CD8-positive, alpha-beta memory T cell (primary cell): ENCODE results near the gene COL4A6. TPM values are rescaled to one million over a fixed set of nuclear protein-coding genes. Genes with fewer than 3 reads are reported as not detected.

Experiments used
- CTCF ChIA-PET: fragments of 350-600 bp; sonication (Branson Sonifier 250); formaldehyde crosslinking; loops from one replicate; lab custom pipeline; 2021; ENCODE audit warnings: antibody characterized with exemption; lab: Charles Lee
- POLR2A ChIA-PET: fragments of 350-600 bp; sonication (Branson Sonifier 250); formaldehyde crosslinking; loops from one replicate; lab custom pipeline; 2021; ENCODE audit warnings: antibody characterized with exemption; lab: Charles Lee
- DNase-seq, 5 donors: peaks; one replicate each; pipeline versions ENCODE4 v3.0.0 to v3.0.0-alpha.2; 2020 to 2022; ENCODE audit warnings: mixed read lengths in 1 of 5
- H3K27ac ChIP-seq: one replicate; pipeline ENCODE4 v1.7.0; 2013; ENCODE audit warnings: low read depth, mild to moderate bottlenecking, low read length, moderate library complexity
- H3K27me3 ChIP-seq: 2 replicates; pipeline ENCODE4 v1.7.0; 2013; ENCODE audit warnings: low read length, mild to moderate bottlenecking; ENCODE audit not compliant: insufficient read depth, poor library complexity, severe bottlenecking
- H3K36me3 ChIP-seq: 2 replicates; pipeline ENCODE4 v1.7.0; 2013; ENCODE audit warnings: mild to moderate bottlenecking, low read length, moderate library complexity; ENCODE audit not compliant: insufficient read depth
- H3K4me1 ChIP-seq: 2 replicates; pipeline ENCODE4 v1.7.0; 2013; ENCODE audit warnings: mild to moderate bottlenecking, low read length, moderate library complexity; ENCODE audit not compliant: insufficient read depth
- H3K4me3 ChIP-seq: 2 replicates; pipeline ENCODE4 v1.7.0; 2013; ENCODE audit warnings: mild to moderate bottlenecking, low read length
- H3K9me3 ChIP-seq: 2 replicates; pipeline ENCODE4 v1.7.0; 2013; ENCODE audit warnings: mild to moderate bottlenecking, low read length
- H3K27ac Mint-ChIP-seq, 8 donors: one replicate each; pipeline ENCODE4 v1.8.0; 2020 to 2021; ENCODE audit warnings: mixed read lengths in 8 of 8, mild to moderate bottlenecking in 6 of 8, inconsistent platforms in 3 of 8, moderate library complexity in 3 of 8
- H3K27me3 Mint-ChIP-seq, 2 donors: one replicate each; pipeline ENCODE4 v1.8.0; 2020 to 2021; ENCODE audit warnings: mixed read lengths in 2 of 2, mild to moderate bottlenecking in 1 of 2, moderate library complexity in 1 of 2
- H3K36me3 Mint-ChIP-seq, 3 donors: one replicate each; pipeline ENCODE4 v1.8.0; 2020 to 2021; ENCODE audit warnings: mixed read lengths in 3 of 3, inconsistent platforms in 1 of 3, mild to moderate bottlenecking in 1 of 3
- H3K4me1 Mint-ChIP-seq, 3 donors: one replicate each; pipeline ENCODE4 v1.8.0; 2020 to 2021; ENCODE audit warnings: mixed read lengths in 3 of 3, inconsistent platforms in 1 of 3, mild to moderate bottlenecking in 1 of 3
- H3K4me3 Mint-ChIP-seq, 7 donors: one replicate each; pipeline ENCODE4 v1.8.0; 2020 to 2021; ENCODE audit warnings: mixed read lengths in 7 of 7, mild to moderate bottlenecking in 6 of 7, moderate library complexity in 4 of 7, inconsistent platforms in 2 of 7
- H3K9me3 Mint-ChIP-seq, 5 donors: one replicate each; pipeline ENCODE4 v1.8.0; 2020 to 2022; ENCODE audit warnings: mixed read lengths in 5 of 5, mild to moderate bottlenecking in 3 of 5, moderate library complexity in 2 of 5, inconsistent platforms in 1 of 5
- polyA plus RNA-seq: library from polyadenylated mRNA; unstranded; fragments of 300-500 nt; fragmentation: Illumina TruSeq; gene quantifications from one replicate; pipeline ENCODE4 v1.2.3, GENCODE V29; 2021
- total RNA-seq, 2 experiments: library from RNA; stranded (reverse); gene quantifications; one replicate each; pipeline ENCODE4 v1.2.3, GENCODE V29; 2021

COL4A6 gene
- total and polyA plus RNA-seq, 3 experiments from 2014 or later, result not detected

GRCh38 chrX:108254636-108255035, 183.6 kb downstream of the COL4A6 start:
- Mint-ChIP-seq H3K36me3 (no peaks in the 10 kb centered on the region), H3K4me3 (no peak overlapping the region), H3K27me3 (peaks cover 18 to 20% of the 10 kb centered on the region in 2 donors), H3K4me1 (no peaks in the 10 kb centered on the region), H3K9me3 (no peaks in the 10 kb centered on the region), H3K27ac (no peak overlapping the region)
- CTCF ChIA-PET, result no interaction called here
- Histone ChIP-seq H3K27ac (no peak overlapping the region), H3K9me3 (no peaks in the 10 kb centered on the region), H3K36me3 (no peaks in the 10 kb centered on the region), H3K4me3 (no peak overlapping the region), H3K27me3 (no peaks in the 10 kb centered on the region), H3K4me1 (no peaks in the 10 kb centered on the region)
- POLR2A ChIA-PET, result no interaction called here
- DNase-seq, result no peak

- H3K27ac Mint-ChIP-seq, result no peak overlapping the region
Observed at GRCh38 chrX:108250654-108251579, 187.3 kb downstream of the COL4A6 start.

GRCh38 chrX:108246304-108246954, 191.8 kb downstream of the COL4A6 start:
- H3K27ac ChIP-seq, result no peak overlapping the region
- Mint-ChIP-seq H3K4me3 (no peak overlapping the region), H3K27me3 (peaks cover 0 to 7% of the 10 kb centered on the region in 2 donors), H3K27ac (no peak overlapping the region), H3K9me3 (no peaks in the 10 kb centered on the region), H3K36me3 (no peaks in the 10 kb centered on the region), H3K4me1 (no peaks in the 10 kb centered on the region)
- H3K27me3 ChIP-seq, result no peaks in the 10 kb centered on the region
- CTCF ChIA-PET, result no interaction called here
- no peaks in the 10 kb centered on the region for H3K4me1 ChIP-seq
- no peaks in the 10 kb centered on the region for H3K9me3 ChIP-seq
- H3K36me3 ChIP-seq, result no peaks in the 10 kb centered on the region
- POLR2A ChIA-PET, result no interaction called here
- no peak overlapping the region for H3K4me3 ChIP-seq
- no peak for DNase-seq

More at GRCh38 chrX:108250654-108251579, 187.3 kb downstream of the COL4A6 start:
- CTCF ChIA-PET, result no interaction called here
- no peaks in the 10 kb centered on the region for H3K36me3 ChIP-seq
- no peaks in the 10 kb centered on the region for H3K9me3 Mint-ChIP-seq
- H3K4me1 Mint-ChIP-seq, result no peaks in the 10 kb centered on the region
- POLR2A ChIA-PET, result no interaction called here
- H3K4me3 Mint-ChIP-seq, result no peak overlapping the region
- no peak overlapping the region for H3K27ac ChIP-seq
- H3K27me3 ChIP-seq, result no peaks in the 10 kb centered on the region
- H3K36me3 Mint-ChIP-seq, result no peaks in the 10 kb centered on the region
- no peaks in the 10 kb centered on the region for H3K9me3 ChIP-seq
- H3K27me3 Mint-ChIP-seq, result peaks cover 5 to 13% of the 10 kb centered on the region in 2 donors
- H3K4me1 ChIP-seq, result no peaks in the 10 kb centered on the region
- H3K4me3 ChIP-seq, result no peak overlapping the region
- no peak for DNase-seq

GRCh38 chrX:108245462-108245861, 192.8 kb downstream of the COL4A6 start:
- H3K36me3 Mint-ChIP-seq, result no peaks in the 10 kb centered on the region
- Histone ChIP-seq H3K27ac (no peak overlapping the region), H3K36me3 (no peaks in the 10 kb centered on the region), H3K27me3 (no peaks in the 10 kb centered on the region), H3K4me1 (no peaks in the 10 kb centered on the region), H3K9me3 (no peaks in the 10 kb centered on the region), H3K4me3 (no peak overlapping the region)
- H3K27ac Mint-ChIP-seq, result no peak overlapping the region
- H3K9me3 Mint-ChIP-seq, result no peaks in the 10 kb centered on the region
- no peak for DNase-seq
- ChIA-PET POLR2A (no interaction called here), CTCF (no interaction called here)
- no peaks in the 10 kb centered on the region for H3K4me1 Mint-ChIP-seq
- H3K27me3 Mint-ChIP-seq, result peaks cover 0 to 6% of the 10 kb centered on the region in 2 donors
- H3K4me3 Mint-ChIP-seq, result no peak overlapping the region

- CTCF ChIA-PET, result no interaction called here
- Mint-ChIP-seq H3K4me3 (no peak overlapping the region), H3K27ac (no peak overlapping the region), H3K4me1 (no peaks in the 10 kb centered on the region), H3K27me3 (peaks cover 0 to 7% of the 10 kb centered on the region in 2 donors), H3K9me3 (no peaks in the 10 kb centered on the region), H3K36me3 (no peaks in the 10 kb centered on the region)
- POLR2A ChIA-PET, result no interaction called here
- no peaks in the 10 kb centered on the region for H3K27me3 ChIP-seq
- H3K36me3 ChIP-seq, result no peaks in the 10 kb centered on the region
- DNase-seq, result no peak
- no peaks in the 10 kb centered on the region for H3K4me1 ChIP-seq
- no peak overlapping the region for H3K4me3 ChIP-seq
- no peak overlapping the region for H3K27ac ChIP-seq
- no peaks in the 10 kb centered on the region for H3K9me3 ChIP-seq
Observed at GRCh38 chrX:108235986-108236385, 202.2 kb downstream of the COL4A6 start.

- H3K4me3 ChIP-seq, result no peak overlapping the region
- no peak overlapping the region for H3K4me3 Mint-ChIP-seq
- no peaks in the 10 kb centered on the region for H3K4me1 Mint-ChIP-seq
- ChIA-PET CTCF (no interaction called here), POLR2A (no interaction called here)
- H3K36me3 Mint-ChIP-seq, result no peaks in the 10 kb centered on the region
- no peak overlapping the region for H3K27ac ChIP-seq
- peaks cover 4 to 13% of the 10 kb centered on the region in 2 donors for H3K27me3 Mint-ChIP-seq
- no peak overlapping the region for H3K27ac Mint-ChIP-seq
- no peaks in the 10 kb centered on the region for H3K27me3 ChIP-seq
- no peak for DNase-seq
- no peaks in the 10 kb centered on the region for H3K36me3 ChIP-seq
- H3K9me3 Mint-ChIP-seq, result no peaks in the 10 kb centered on the region
- H3K4me1 ChIP-seq, result no peaks in the 10 kb centered on the region
- no peaks in the 10 kb centered on the region for H3K9me3 ChIP-seq
Observed at GRCh38 chrX:108230574-108230973, 207.6 kb downstream of the COL4A6 start.

GRCh38 chrX:108224727-108225621, 213.2 kb downstream of the COL4A6 start:
- Histone ChIP-seq H3K9me3 (no peaks in the 10 kb centered on the region), H3K27me3 (no peaks in the 10 kb centered on the region), H3K4me1 (no peaks in the 10 kb centered on the region), H3K36me3 (no peaks in the 10 kb centered on the region), H3K4me3 (no peak overlapping the region), H3K27ac (no peak overlapping the region)
- Mint-ChIP-seq H3K4me3 (peak overlapping the region in 2 of 7 donors; percentile 4 to 7), H3K4me1 (peaks cover 3 to 5% (median 4%) of the 10 kb centered on the region in 3 donors), H3K9me3 (no peaks in the 10 kb centered on the region), H3K27ac (peak overlapping the region in 1 of 8 donors; percentile 24), H3K27me3 (peaks cover 6 to 18% of the 10 kb centered on the region in 2 donors), H3K36me3 (no peaks in the 10 kb centered on the region)
- ChIA-PET POLR2A (no interaction called here), CTCF (interaction anchor here (1.2 kb wide), 1 partner anchor 9 kb away, joined by 4 read pairs; no protein-coding TSS in a partner anchor)
- no peak for DNase-seq
